Esophagus squamous epithelium (tissue), 4 donors: Measurements from ENCODE around the gene TNRC6B.

Source experiments
- POLR2A ChIP-seq, 4 donors: fragments of 450-650 bp; IDR thresholded peaks; one replicate each; pipeline ENCODE4 v1.6.1; 2017; ENCODE audit warnings: antibody characterized with exemption in 4 of 4, mild to moderate bottlenecking in 4 of 4, moderate library complexity in 3 of 4
- TF ChIP-seq, protein P1 (sequence below), 6 experiments: fragments of 450-650 bp in 4 of 6; fragments of 200-600 bp in 2 of 6; sonication (generic) in 2 of 6; IDR thresholded peaks; one replicate each; pipeline ENCODE4 v1.5.1; 2016 to 2019; ENCODE audit warnings: antibody characterized with exemption in 6 of 6, mild to moderate bottlenecking in 4 of 6, moderate library complexity in 4 of 6

DNA sequence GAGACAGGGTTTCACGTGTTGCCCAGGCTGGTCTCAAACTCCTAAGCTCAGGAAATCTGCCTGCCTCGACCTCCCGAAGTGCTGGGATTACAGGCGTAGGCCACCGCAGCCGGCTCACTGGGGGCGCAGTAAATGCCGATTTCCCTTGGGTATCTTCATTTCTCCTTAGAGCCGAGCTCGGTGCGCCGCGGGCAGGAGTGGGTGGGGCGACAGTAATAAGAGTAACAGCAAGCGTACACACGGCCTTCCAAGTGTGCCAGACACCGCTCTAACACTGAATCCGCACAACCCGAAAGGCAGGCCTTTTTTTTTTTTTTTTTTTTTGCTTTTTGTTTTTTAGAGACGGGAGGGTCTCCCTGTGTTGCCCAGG is 168.1 kb downstream of the TNRC6B start:
- TF ChIP-seq POLR2A (IDR thresholded peaks at IDR 0.05): no peak
- TF ChIP-seq, protein P1, sequence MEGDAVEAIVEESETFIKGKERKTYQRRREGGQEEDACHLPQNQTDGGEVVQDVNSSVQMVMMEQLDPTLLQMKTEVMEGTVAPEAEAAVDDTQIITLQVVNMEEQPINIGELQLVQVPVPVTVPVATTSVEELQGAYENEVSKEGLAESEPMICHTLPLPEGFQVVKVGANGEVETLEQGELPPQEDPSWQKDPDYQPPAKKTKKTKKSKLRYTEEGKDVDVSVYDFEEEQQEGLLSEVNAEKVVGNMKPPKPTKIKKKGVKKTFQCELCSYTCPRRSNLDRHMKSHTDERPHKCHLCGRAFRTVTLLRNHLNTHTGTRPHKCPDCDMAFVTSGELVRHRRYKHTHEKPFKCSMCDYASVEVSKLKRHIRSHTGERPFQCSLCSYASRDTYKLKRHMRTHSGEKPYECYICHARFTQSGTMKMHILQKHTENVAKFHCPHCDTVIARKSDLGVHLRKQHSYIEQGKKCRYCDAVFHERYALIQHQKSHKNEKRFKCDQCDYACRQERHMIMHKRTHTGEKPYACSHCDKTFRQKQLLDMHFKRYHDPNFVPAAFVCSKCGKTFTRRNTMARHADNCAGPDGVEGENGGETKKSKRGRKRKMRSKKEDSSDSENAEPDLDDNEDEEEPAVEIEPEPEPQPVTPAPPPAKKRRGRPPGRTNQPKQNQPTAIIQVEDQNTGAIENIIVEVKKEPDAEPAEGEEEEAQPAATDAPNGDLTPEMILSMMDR (IDR thresholded peaks at IDR 0.05): no peak
